AG09309 (cell line): Measurements from ENCODE around the gene CORO1C.

Experiments
- DNase-seq: peaks from one replicate; pipeline ENCODE4 v3.0.0-alpha.2; 2010; ENCODE audit warnings: low read depth
- H3K4me3 ChIP-seq: 2 replicates; pipeline ENCODE4 v1.5.1; 2011; ENCODE audit warnings: mild to moderate bottlenecking, low read depth, low read length, moderate library complexity; ENCODE audit not compliant: control insufficient read depth
- TF ChIP-seq, protein P1 (sequence below): IDR thresholded peaks from 2 replicates; pipeline ENCODE4 v1.5.1; 2011; ENCODE audit warnings: mild to moderate bottlenecking, low read depth, low read length, inconsistent platforms; ENCODE audit not compliant: insufficient read depth, control insufficient read depth; ENCODE audit errors: missing control alignments

CORO1C gene

DNA sequence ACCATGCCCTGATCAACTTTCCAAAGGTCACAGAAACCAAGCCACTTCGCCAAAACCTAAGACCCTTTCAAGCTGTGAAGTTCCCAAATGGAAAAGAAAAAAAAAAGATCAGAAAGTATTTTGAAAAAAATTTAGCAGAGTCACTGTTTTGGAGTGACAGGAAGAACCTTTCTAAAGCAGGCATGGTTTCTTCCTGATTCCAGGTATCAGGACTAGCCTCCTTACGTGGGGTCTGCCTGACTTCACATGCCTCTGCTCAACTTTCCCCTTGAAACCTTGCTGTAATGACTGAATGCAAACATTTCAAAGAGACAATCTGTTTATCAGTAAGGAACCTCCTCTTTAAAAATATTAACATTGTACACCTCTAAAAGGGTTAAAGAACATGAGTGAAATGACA lies 9.5 kb downstream of the CORO1C start:
- no peak overlapping the region for H3K4me3 ChIP-seq
- TF ChIP-seq, protein P1, sequence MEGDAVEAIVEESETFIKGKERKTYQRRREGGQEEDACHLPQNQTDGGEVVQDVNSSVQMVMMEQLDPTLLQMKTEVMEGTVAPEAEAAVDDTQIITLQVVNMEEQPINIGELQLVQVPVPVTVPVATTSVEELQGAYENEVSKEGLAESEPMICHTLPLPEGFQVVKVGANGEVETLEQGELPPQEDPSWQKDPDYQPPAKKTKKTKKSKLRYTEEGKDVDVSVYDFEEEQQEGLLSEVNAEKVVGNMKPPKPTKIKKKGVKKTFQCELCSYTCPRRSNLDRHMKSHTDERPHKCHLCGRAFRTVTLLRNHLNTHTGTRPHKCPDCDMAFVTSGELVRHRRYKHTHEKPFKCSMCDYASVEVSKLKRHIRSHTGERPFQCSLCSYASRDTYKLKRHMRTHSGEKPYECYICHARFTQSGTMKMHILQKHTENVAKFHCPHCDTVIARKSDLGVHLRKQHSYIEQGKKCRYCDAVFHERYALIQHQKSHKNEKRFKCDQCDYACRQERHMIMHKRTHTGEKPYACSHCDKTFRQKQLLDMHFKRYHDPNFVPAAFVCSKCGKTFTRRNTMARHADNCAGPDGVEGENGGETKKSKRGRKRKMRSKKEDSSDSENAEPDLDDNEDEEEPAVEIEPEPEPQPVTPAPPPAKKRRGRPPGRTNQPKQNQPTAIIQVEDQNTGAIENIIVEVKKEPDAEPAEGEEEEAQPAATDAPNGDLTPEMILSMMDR = no peak
- DNase-seq = no peak

DNA sequence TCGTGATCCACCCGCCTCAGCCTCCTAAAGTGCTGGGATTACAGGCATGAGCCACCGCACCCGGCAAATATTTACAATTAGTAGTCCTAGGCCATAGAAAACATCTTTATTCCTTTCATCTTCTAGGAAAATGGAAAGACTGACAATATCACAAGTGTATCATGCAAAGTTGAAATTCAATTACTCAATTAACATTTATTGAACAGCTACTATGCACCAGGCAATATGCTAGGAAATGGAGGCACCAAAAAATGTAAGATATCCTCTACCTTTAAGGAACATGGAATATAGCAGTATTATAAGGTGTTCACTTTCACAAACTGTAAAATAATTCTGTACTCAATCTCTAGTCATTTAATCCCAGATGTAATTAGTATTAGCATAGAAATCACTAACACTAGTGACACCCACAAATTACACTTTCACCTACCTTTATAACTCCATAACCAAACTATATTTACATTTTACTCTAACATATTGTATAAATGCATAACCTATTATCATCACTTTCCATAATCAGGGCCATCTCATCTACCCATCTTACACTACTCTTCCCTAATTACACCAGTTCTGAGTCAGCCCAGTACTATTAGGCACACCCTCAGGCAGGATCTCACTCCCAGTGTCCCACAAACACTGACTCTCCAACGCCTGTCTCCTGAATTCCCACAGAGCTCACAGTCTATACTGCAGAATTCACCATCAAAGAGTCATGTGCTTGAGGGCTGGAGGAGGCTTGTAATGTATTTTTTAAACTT lies 10.4 kb downstream of the CORO1C start:
- H3K4me3 ChIP-seq = no peak overlapping the region
- TF ChIP-seq, protein P1 = no peak
- DNase-seq = no peak

DNA sequence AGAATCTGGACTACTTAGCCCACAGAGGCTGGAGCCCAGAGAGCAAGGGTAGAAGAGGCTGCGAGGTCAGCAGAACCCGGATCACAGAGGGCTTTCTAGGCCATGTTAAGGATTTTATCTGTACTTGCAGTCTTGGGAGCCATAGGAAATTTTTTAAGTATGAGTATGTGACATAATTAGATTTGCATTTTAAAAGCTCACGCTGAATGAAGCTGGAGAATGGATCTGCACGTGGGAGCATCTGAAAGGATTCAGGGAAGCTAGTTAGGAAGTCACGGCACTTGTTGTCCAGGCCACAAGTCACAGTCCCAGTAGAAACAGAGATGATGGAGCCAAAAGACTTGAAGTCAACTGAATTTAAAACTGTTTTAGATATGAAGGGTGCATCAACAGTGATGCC lies 14.1 kb downstream of the CORO1C start:
- TF ChIP-seq, protein P1 = no peak
- H3K4me3 ChIP-seq = no peak overlapping the region
- no peak for DNase-seq

DNA sequence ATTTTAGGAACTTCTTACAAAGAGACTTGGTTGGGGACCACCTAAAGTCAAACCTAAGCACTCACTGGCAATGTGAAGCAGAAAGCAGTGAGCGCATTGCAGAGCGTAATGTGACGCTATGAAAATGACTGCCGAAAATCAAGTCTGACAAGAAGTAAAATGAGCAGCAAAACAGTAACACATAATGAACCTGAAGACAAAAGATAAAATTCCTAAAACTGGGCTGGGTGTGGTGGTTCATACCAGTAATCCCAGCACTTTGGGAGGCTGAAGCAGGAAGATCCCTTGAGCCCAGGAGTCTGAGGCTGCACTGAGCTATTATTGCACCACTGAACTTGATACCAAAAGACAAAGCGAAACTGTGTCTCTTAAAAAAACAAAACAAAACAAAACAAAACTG lies 16.5 kb downstream of the CORO1C start:
- no peak overlapping the region for H3K4me3 ChIP-seq
- no peak for DNase-seq
- TF ChIP-seq, protein P1 = no peak

DNA sequence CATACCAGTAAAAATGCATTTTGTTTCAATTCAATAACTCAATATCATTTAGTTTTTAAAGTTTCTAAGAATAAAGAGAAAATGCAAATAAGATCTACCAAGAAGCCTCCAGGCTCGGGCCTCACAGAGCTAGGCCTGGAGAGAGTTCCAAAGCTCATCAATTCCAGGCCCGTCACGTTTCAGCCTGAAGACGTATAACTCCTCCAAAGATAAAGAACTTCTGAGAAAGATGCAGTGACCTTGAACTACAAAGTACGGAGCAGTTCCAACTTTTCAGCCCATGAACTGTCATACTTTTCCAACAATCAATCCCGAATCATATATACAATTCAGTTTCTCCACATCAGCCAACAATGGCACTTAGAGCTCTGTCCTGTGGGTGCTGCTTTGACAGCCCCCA lies 17.8 kb downstream of the CORO1C start:
- TF ChIP-seq, protein P1 = no peak
- DNase-seq = no peak
- no peak overlapping the region for H3K4me3 ChIP-seq

DNA sequence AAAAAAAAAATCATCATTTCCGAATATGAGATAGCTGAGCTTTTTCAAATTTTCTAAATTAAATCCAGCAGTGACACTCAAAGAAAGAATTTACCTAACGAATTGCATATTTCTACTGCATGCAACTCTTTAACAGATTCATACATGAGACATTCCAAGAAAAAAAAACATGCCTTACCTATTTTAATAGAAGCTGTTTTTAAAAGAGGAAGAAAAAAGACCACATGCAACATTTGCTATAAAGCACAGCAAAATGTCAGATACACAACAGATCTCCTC lies 18.5 kb downstream of the CORO1C start:
- no peak overlapping the region for H3K4me3 ChIP-seq
- TF ChIP-seq, protein P1 = no peak
- no peak for DNase-seq
